ENCODE results near the gene MRPS30. TPM values are rescaled to one million over a fixed set of nuclear protein-coding genes. Genes with fewer than 3 reads are reported as not detected.

The MRPS30 gene
- total and polyA plus RNA-seq, 2 experiments from 2014 or later = 86.1 to 156 TPM

GRCh38 chr5:44794371-44794770, 14.4 kb upstream of the MRPS30 start (continued):
- TF ChIP-seq, protein P1, sequence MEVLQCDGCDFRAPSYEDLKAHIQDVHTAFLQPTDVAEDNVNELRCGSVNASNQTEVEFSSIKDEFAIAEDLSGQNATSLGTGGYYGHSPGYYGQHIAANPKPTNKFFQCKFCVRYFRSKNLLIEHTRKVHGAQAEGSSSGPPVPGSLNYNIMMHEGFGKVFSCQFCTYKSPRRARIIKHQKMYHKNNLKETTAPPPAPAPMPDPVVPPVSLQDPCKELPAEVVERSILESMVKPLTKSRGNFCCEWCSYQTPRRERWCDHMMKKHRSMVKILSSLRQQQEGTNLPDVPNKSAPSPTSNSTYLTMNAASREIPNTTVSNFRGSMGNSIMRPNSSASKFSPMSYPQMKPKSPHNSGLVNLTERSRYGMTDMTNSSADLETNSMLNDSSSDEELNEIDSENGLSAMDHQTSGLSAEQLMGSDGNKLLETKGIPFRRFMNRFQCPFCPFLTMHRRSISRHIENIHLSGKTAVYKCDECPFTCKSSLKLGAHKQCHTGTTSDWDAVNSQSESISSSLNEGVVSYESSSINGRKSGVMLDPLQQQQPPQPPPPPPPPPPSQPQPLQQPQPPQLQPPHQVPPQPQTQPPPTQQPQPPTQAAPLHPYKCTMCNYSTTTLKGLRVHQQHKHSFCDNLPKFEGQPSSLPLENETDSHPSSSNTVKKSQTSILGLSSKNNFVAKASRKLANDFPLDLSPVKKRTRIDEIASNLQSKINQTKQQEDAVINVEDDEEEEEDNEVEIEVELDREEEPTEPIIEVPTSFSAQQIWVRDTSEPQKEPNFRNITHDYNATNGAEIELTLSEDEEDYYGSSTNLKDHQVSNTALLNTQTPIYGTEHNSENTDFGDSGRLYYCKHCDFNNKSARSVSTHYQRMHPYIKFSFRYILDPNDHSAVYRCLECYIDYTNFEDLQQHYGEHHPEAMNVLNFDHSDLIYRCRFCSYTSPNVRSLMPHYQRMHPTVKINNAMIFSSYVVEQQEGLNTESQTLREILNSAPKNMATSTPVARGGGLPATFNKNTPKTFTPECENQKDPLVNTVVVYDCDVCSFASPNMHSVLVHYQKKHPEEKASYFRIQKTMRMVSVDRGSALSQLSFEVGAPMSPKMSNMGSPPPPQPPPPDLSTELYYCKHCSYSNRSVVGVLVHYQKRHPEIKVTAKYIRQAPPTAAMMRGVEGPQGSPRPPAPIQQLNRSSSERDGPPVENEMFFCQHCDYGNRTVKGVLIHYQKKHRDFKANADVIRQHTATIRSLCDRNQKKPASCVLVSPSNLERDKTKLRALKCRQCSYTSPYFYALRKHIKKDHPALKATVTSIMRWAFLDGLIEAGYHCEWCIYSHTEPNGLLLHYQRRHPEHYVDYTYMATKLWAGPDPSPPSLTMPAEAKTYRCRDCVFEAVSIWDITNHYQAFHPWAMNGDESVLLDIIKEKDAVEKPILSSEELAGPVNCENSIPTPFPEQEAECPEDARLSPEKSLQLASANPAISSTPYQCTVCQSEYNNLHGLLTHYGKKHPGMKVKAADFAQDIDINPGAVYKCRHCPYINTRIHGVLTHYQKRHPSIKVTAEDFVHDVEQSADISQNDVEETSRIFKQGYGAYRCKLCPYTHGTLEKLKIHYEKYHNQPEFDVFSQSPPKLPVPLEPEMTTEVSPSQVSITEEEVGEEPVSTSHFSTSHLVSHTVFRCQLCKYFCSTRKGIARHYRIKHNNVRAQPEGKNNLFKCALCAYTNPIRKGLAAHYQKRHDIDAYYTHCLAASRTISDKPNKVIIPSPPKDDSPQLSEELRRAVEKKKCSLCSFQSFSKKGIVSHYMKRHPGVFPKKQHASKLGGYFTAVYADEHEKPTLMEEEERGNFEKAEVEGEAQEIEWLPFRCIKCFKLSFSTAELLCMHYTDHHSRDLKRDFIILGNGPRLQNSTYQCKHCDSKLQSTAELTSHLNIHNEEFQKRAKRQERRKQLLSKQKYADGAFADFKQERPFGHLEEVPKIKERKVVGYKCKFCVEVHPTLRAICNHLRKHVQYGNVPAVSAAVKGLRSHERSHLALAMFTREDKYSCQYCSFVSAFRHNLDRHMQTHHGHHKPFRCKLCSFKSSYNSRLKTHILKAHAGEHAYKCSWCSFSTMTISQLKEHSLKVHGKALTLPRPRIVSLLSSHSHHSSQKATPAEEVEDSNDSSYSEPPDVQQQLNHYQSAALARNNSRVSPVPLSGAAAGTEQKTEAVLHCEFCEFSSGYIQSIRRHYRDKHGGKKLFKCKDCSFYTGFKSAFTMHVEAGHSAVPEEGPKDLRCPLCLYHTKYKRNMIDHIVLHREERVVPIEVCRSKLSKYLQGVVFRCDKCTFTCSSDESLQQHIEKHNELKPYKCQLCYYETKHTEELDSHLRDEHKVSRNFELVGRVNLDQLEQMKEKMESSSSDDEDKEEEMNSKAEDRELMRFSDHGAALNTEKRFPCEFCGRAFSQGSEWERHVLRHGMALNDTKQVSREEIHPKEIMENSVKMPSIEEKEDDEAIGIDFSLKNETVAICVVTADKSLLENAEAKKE (CRISPR knock-in tag; IDR thresholded peaks at IDR 0.05) = no peak
- TF ChIP-seq EZH2phosphoT487 (IDR thresholded peaks at IDR 0.05; ENCODE audit: unreplicated experiment) = no peak
- TF ChIP-seq, protein P2, sequence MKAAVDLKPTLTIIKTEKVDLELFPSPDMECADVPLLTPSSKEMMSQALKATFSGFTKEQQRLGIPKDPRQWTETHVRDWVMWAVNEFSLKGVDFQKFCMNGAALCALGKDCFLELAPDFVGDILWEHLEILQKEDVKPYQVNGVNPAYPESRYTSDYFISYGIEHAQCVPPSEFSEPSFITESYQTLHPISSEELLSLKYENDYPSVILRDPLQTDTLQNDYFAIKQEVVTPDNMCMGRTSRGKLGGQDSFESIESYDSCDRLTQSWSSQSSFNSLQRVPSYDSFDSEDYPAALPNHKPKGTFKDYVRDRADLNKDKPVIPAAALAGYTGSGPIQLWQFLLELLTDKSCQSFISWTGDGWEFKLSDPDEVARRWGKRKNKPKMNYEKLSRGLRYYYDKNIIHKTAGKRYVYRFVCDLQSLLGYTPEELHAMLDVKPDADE (IDR thresholded peaks at IDR 0.05) = no peak

GRCh38 chr5:44795496-44795895, 13.3 kb upstream of the MRPS30 start:
- Mint-ChIP-seq H3K4me1 (peaks cover 2% of the 10 kb centered on the region; the same call in 1 of the 3 replicates), H3K27ac (no peak overlapping the region), H3K36me3 (ENCODE audit: low read depth) (peaks cover 76% of the 10 kb centered on the region), H3K4me3 (no peak overlapping the region), H3K9me3 (peaks cover 73% of the 10 kb centered on the region), H3K27me3 (ENCODE audit: insufficient read depth, low read depth, poor library complexity) (no peaks in the 10 kb centered on the region)
- ATAC-seq = no peak
- peaks cover 10% of the 10 kb centered on the region for H3K36me3 ChIP-seq (ENCODE audit: insufficient read depth)
- no peak overlapping the region for H3K4me2 ChIP-seq
- H3K4me1 ChIP-seq (ENCODE audit: insufficient read depth) = no peaks in the 10 kb centered on the region
- no peak overlapping the region for H3K27ac ChIP-seq (ENCODE audit: low read depth)
- no peak overlapping the region for H3K4me3 ChIP-seq
- TF ChIP-seq, protein P2 (IDR thresholded peaks at IDR 0.05) = no peak
- TF ChIP-seq EZH2phosphoT487 (IDR thresholded peaks at IDR 0.05; ENCODE audit: unreplicated experiment) (no peak), JUNB (IDR thresholded peaks at IDR 0.05; ENCODE audit: unreplicated experiment) (no peak), NANOG (IDR thresholded peaks at IDR 0.05; ENCODE audit: borderline replicate concordance) (no peak), ZNF114 (CRISPR knock-in tag; IDR thresholded peaks at IDR 0.05) (no peak), REST (IDR thresholded peaks at IDR 0.05; ENCODE audit: unreplicated experiment) (no peak)
- no peaks in the 10 kb centered on the region for H3K79me2 ChIP-seq (replicated peaks; ENCODE audit: insufficient read depth)
- no peaks in the 10 kb centered on the region for H4K20me1 ChIP-seq (replicated peaks; ENCODE audit: insufficient read depth)
- no peak overlapping the region for H2AFZ ChIP-seq
- H3F3A ChIP-seq (replicated peaks; ENCODE audit: low read depth) = no peaks in the 10 kb centered on the region
- peaks cover 4% of the 10 kb centered on the region; the same call in 1 of the 2 replicates for H3K9me2 ChIP-seq (ENCODE audit: insufficient read depth)
- DNase-seq (ENCODE audit: low spot score) = peak; percentile 25
- H3K27me3 ChIP-seq (ENCODE audit: insufficient read depth) = no peaks in the 10 kb centered on the region
